K562 (cell line): Measurements from ENCODE around the gene NEU3. TPM values are rescaled to one million over a fixed set of nuclear protein-coding genes. Genes with fewer than 3 reads are reported as not detected.
A peak's percentile ranks its signal among the peaks of the same experiment; 100 is the strongest.

Experiments
- BRD4 ChIP-seq: fragments of 200-600 bp; sonication (generic); IDR thresholded peaks from 2 replicates; pipeline ENCODE4 v1.6.1; 2017; ENCODE audit warnings: inconsistent platforms
- DACH1 ChIP-seq: fragments of 450-650 bp; IDR thresholded peaks from 2 replicates; pipeline ENCODE4 v1.6.1; 2018; ENCODE audit not compliant: partially characterized antibody
- FOSL1 ChIP-seq: fragments of 200-800 bp; sonication (Bioruptor generic); conservative IDR thresholded peaks from 2 replicates; pipeline ENCODE4 v1.6.1; 2016; ENCODE audit warnings: missing genetic modification characterization, missing compliant biosample characterization
- PHB2 ChIP-seq: fragments of 450-650 bp; IDR thresholded peaks from 2 replicates; pipeline ENCODE4 v1.6.1; 2017; ENCODE audit warnings: low read depth
- SMAD1 ChIP-seq: fragments of 150-350 bp; IDR thresholded peaks from 2 replicates; pipeline ENCODE4 v1.6.1; 2014; ENCODE audit warnings: low read length, low read depth; ENCODE audit not compliant: partially characterized antibody
- TARDBP ChIP-seq: fragments of 450-650 bp; IDR thresholded peaks from 2 replicates; pipeline ENCODE4 v1.6.1; 2016
- TFAP4 ChIP-seq: sonication (generic); formaldehyde crosslinking; IDR thresholded peaks from 2 replicates; pipeline ENCODE4 v1.8.0; 2022; ENCODE audit warnings: missing genetic modification reagents, mild to moderate bottlenecking, moderate library complexity, borderline replicate concordance
- ZNF124 ChIP-seq: sonication (generic); formaldehyde crosslinking; IDR thresholded peaks from 2 replicates; pipeline ENCODE4 v1.8.1; 2022; ENCODE audit warnings: missing genetic modification reagents
- ZNF512 ChIP-seq: IDR thresholded peaks from 2 replicates; pipeline ENCODE4 v1.6.1; 2016; ENCODE audit warnings: missing genetic modification characterization, missing compliant biosample characterization
- ZNF561 ChIP-seq: fragments of 450-650 bp; formaldehyde crosslinking; conservative IDR thresholded peaks from 2 replicates; pipeline ENCODE4 v1.4.0; 2020; ENCODE audit warnings: mild to moderate bottlenecking, moderate library complexity
- polyA plus RNA-seq, 8 experiments: library from polyadenylated mRNA; depleted of rRNA in 4 of 8; stranded (reverse) in 5 of 8; unstranded in 3 of 8; fragments of >200 nt; fragmentation: Nextera tagmentation in 2 of 8; fragmentation: Illumina TruSeq in 1 of 8; extraction: Ambion mirVana in 2 of 8; extraction: Trizol in 1 of 8; gene quantifications; 2 replicates each; pipeline versions ENCODE4 v1.2.1 to v1.2.3, GENCODE V29; 2011 to 2014; ENCODE audit warnings: inconsistent platforms in 1 of 8, missing spikeins in 1 of 8
- total RNA-seq, 7 experiments: library from RNA; depleted of rRNA in 6 of 7; stranded (reverse); fragments of >200 nt in 6 of 7; fragmentation: Illumina TruSeq in 2 of 7; extraction: Trizol in 2 of 7; gene quantifications; 2 replicates each; pipeline versions ENCODE4 v1.2.1 to v1.2.3, GENCODE V29; 2011 to 2021; ENCODE audit warnings: low replicate concordance in 1 of 7
- TF ChIP-seq, protein P1 (sequence below): fragments of 450-650 bp; IDR thresholded peaks from 2 replicates; pipeline ENCODE4 v1.6.1; 2016; ENCODE audit warnings: borderline replicate concordance
- TF ChIP-seq, protein P2 (sequence below): fragments of 250-450 bp; sonication (Bioruptor Pico); IDR thresholded peaks from 2 replicates; pipeline ENCODE4 v1.5.1; 2021; ENCODE audit warnings: mild to moderate bottlenecking
- TF ChIP-seq, protein P3 (sequence below): fragments of 450-650 bp; IDR thresholded peaks from 2 replicates; pipeline ENCODE4 v1.6.1; 2016; ENCODE audit warnings: missing biosample characterization, missing genetic modification characterization

The NEU3 gene
- total and polyA plus RNA-seq, 9 of the 15 experiments (the other 6 are each of a cell fraction or from before 2014, with no cell fraction given), result 6.2 to 41.3 (median 31.1) TPM

DNA sequence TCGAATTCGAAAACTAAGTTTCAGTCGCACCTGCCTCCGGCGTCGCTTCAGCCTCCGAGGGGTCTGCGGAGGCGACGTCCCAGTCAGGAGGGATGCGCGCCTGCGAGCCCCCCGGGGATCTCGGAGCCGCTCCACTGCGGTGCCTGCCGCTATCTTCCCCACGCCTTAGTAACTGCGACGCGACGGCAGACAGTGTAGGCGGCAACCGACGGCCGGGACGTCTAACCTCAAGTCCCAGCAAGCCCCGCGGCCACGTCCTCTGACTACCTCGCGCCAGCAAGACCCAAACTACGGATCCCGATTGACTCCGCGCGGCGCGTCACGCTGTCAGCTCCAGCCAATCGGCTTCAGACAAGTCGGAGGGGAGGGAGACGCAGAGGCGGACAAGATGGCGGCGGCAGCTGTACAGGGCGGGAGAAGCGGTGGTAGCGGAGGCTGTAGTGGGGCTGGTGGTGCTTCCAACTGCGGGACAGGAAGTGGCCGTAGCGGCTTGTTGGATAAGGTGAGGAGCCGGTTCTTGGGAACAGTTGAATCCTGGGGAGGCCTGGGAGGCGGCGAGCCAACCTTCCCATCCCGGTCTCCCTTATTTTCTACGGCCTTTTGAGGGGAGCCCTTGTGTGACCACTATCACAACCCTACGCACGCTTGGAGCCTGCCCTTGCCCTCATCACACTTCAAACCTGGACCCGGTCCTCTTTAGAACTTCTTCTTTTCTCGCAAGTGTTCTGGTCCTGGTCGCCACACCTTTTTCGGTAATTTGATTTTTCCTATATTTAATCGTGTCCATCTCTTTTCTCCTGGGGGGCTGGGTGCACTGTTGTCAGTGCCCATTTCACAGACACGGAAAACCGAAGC, 39.6 kb upstream of the NEU3 start, which contains the start of the genes SPCS2 and XRRA1 (continued):
- TF ChIP-seq, protein P1, sequence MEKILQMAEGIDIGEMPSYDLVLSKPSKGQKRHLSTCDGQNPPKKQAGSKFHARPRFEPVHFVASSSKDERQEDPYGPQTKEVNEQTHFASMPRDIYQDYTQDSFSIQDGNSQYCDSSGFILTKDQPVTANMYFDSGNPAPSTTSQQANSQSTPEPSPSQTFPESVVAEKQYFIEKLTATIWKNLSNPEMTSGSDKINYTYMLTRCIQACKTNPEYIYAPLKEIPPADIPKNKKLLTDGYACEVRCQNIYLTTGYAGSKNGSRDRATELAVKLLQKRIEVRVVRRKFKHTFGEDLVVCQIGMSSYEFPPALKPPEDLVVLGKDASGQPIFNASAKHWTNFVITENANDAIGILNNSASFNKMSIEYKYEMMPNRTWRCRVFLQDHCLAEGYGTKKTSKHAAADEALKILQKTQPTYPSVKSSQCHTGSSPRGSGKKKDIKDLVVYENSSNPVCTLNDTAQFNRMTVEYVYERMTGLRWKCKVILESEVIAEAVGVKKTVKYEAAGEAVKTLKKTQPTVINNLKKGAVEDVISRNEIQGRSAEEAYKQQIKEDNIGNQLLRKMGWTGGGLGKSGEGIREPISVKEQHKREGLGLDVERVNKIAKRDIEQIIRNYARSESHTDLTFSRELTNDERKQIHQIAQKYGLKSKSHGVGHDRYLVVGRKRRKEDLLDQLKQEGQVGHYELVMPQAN, result 0 out of 2 replicates have a peak, but pooled peaks have one; percentile 17
- TF ChIP-seq ZNF561 (no peak), TARDBP (peak; percentile 33; the same call in 1 of the 2 replicates), TFAP4 (CRISPR knock-in tag) (peak; percentile 97), SMAD1 (peak; percentile 27), BRD4 (peak; percentile 42), DACH1 (peak; percentile 8), ZNF512 (no peak), FOSL1 (tag) (no peak; the same call in none of the 2 replicates), PHB2 (no peak), ZNF124 (CRISPR knock-in tag) (no peak)
- TF ChIP-seq, protein P2, sequence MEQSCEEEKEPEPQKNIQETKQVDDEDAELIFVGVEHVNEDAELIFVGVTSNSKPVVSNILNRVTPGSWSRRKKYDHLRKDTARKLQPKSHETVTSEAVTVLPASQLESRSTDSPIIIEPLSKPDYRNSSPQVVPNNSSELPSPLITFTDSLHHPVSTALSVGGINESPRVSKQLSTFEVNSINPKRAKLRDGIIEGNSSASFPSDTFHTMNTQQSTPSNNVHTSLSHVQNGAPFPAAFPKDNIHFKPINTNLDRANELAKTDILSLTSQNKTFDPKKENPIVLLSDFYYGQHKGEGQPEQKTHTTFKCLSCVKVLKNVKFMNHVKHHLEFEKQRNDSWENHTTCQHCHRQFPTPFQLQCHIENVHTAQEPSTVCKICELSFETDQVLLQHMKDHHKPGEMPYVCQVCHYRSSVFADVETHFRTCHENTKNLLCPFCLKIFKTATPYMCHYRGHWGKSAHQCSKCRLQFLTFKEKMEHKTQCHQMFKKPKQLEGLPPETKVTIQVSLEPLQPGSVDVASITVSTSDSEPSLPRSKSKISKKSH, result no peak
- TF ChIP-seq, protein P3, sequence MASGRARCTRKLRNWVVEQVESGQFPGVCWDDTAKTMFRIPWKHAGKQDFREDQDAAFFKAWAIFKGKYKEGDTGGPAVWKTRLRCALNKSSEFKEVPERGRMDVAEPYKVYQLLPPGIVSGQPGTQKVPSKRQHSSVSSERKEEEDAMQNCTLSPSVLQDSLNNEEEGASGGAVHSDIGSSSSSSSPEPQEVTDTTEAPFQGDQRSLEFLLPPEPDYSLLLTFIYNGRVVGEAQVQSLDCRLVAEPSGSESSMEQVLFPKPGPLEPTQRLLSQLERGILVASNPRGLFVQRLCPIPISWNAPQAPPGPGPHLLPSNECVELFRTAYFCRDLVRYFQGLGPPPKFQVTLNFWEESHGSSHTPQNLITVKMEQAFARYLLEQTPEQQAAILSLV (tag), result no peak
